ENCODE data around the gene SUSD4. TPM values are rescaled to one million over a fixed set of nuclear protein-coding genes. Genes with fewer than 3 reads are reported as not detected.

SUSD4 gene
- total and polyA plus RNA-seq, 9 of the 15 experiments (the other 6 are each of a cell fraction or from before 2014, with no cell fraction given) = 0.06 to 1.7 (median 0.09) TPM; not detected in 4

DNA sequence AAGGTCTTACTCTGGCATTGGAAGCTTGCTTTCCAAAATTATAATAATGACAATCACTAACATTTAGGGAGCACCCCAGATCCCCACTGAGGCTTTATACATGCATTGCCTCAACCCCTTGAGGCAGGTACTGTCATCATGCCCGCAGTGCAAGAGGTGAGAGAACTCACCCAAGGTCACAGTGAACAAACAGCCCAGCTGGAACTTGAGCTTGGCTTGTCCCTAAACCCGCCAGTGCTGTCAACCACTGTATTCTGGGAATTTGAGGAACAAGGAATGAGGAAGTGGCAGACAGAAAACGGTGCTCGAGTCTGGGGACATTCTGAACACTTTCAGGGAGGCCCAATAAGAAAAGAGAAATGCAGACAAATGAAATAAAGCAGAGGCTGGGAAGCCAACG lies 186.3 kb downstream of the SUSD4 start (continued):
- TF ChIP-seq, protein P1, sequence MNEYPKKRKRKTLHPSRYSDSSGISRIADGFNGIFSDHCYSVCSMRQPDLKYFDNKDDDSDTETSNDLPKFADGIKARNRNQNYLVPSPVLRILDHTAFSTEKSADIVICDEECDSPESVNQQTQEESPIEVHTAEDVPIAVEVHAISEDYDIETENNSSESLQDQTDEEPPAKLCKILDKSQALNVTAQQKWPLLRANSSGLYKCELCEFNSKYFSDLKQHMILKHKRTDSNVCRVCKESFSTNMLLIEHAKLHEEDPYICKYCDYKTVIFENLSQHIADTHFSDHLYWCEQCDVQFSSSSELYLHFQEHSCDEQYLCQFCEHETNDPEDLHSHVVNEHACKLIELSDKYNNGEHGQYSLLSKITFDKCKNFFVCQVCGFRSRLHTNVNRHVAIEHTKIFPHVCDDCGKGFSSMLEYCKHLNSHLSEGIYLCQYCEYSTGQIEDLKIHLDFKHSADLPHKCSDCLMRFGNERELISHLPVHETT (CRISPR knock-in tag; conservative IDR thresholded peaks at IDR 0.05 in 1 of 2, IDR thresholded peaks at IDR 0.05 in 1 of 2) = peak in 1 of 2 experiments; percentile 42; a peak in 1 of 4 replicates
- no peak for TF ChIP-seq POLR3A (IDR thresholded peaks at IDR 0.05; ENCODE audit: borderline replicate concordance, extremely low read depth, insufficient read depth, insufficient read length)
- peak; percentile 63; the same call in 1 of the 2 replicates for TF ChIP-seq ELF2 (CRISPR knock-in tag; IDR thresholded peaks at IDR 0.05)
- TF ChIP-seq ZNF174 (CRISPR knock-in tag; IDR thresholded peaks at IDR 0.05) = no peak

DNA sequence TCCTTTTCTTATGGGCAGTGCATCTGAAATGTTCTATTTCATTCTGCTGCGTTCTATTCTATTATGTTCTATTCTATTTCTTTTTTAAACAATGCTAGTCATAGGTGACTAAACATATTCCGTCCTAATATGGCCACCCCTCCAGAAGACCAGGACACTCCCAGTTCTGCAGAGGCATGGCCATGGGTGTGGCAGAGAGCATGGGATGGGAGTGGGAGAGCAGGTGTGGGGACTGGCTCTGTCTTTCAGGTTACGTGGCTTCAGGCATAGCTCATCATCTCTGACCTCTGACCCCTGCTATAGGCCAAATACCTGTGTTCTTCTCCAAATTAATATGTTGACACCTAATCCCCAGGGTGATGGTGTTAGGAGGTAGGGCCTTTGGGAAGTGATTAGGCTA lies 187.5 kb downstream of the SUSD4 start:
- in situ Hi-C loops (cut with MboI) (no loop called here), intact Hi-C loops (cut with micrococcal nuclease) (loop anchor here (5.0 kb wide), 1 partner anchor 156 kb away; no protein-coding TSS in a partner anchor)
- CTCF ChIA-PET (ENCODE audit: low intra/inter-chr PET ratio) = no interaction called here
- Histone ChIP-seq H3K9me1 (ENCODE audit: control insufficient read depth, insufficient read depth, low read length) (no peaks in the 10 kb centered on the region), H4K20me1 (replicated peaks; ENCODE audit: control insufficient read depth, insufficient read depth, low read length) (no peaks in the 10 kb centered on the region), H3K27me3 (ENCODE audit: control insufficient read depth in 2 of 2, insufficient read depth in 2 of 2, low read length in 2 of 2) (no peaks in the 10 kb centered on the region; a peak in 1 of 5 replicates), H3K9ac (ENCODE audit: insufficient read depth in 1 of 2, low read depth in 2 of 2, low read length in 2 of 2) (no peak overlapping the region), H3K4me3 (no peak overlapping the region), H3K36me3 (ENCODE audit: control insufficient read depth, insufficient read depth, low read length) (no peaks in the 10 kb centered on the region), H3K79me2 (ENCODE audit: control insufficient read depth, insufficient read depth, low read length) (no peaks in the 10 kb centered on the region), H3K9me3 (replicated peaks; ENCODE audit: control insufficient read depth, insufficient read depth, low read depth, low read length) (no peaks in the 10 kb centered on the region), H3K4me1 (replicated peaks in 1 of 2; ENCODE audit: control insufficient read depth in 2 of 2, insufficient read depth in 2 of 2, low read length in 2 of 2) (no peaks in the 10 kb centered on the region; a peak in 2 of 5 replicates), H2AFZ (ENCODE audit: low read depth, low read length) (no peak overlapping the region), H3K4me2 (ENCODE audit: insufficient read depth, low read length) (no peak overlapping the region), H3K27ac (ENCODE audit: extremely low read depth, low read depth, low read length) (no peak overlapping the region)
- 56% methylated on average over 3 of the region's 3 CpGs for WGBS (ENCODE audit: insufficient coverage, low coverage, missing lambda C conversion rate)
- POLR2A ChIA-PET = interaction anchor here (0.9 to 1.7 kb wide), 2 partner anchors 10 to 13 kb away, joined by 3 to 6 read pairs; no protein-coding TSS in a partner anchor
- BruUV-seq (replicated peaks) = no TSS peak
- TF ChIP-seq ESRRB (CRISPR knock-in tag; IDR thresholded peaks at IDR 0.05; ENCODE audit: borderline replicate concordance) (no peak), NR2C1 (IDR thresholded peaks at IDR 0.05) (no peak), NR2C1 (tag; IDR thresholded peaks at IDR 0.05) (0 out of 2 replicates have a peak, but pooled peaks have one; percentile 16), ETS2 (tag; IDR thresholded peaks at IDR 0.05; ENCODE audit: borderline replicate concordance, poor library complexity, severe bottlenecking) (no peak), FOXK1 (CRISPR knock-in tag; IDR thresholded peaks at IDR 0.05; ENCODE audit: borderline replicate concordance) (no peak)
- ATAC-seq (no peak), FAIRE-seq (no peak), DNase-seq (ENCODE audit: extremely low read depth in 1 of 4, low spot score in 3 of 4) (no peak)

Measured in K562 (cell line).